Mucosa of descending colon (tissue), 3 donors: ENCODE measurements around the gene NPFFR2. TPM values are rescaled to one million over a fixed set of nuclear protein-coding genes. Genes with fewer than 3 reads are reported as not detected.

ENCODE experiments used
- ATAC-seq: fragments of 200-7000 bp; cut with Tn5 transposase; one replicate; pipeline ENCODE4 v1.9.1; 2020; ENCODE audit warnings: mild to moderate bottlenecking, moderate library complexity
- DNase-seq, 3 donors: peaks; one replicate each; pipeline ENCODE4 v3.0.0-alpha.2; 2020
- H3K36me3 ChIP-seq: fragments of 200-600 bp; one replicate; pipeline ENCODE4 v1.8.0; 2021; ENCODE audit warnings: low read depth, mild to moderate bottlenecking
- H3K4me1 ChIP-seq: fragments of 200-600 bp; one replicate; pipeline ENCODE4 v1.8.0; 2021; ENCODE audit warnings: low read depth, mild to moderate bottlenecking
- H3K4me3 ChIP-seq: fragments of 200-600 bp; one replicate; pipeline ENCODE4 v1.8.0; 2021; ENCODE audit warnings: mild to moderate bottlenecking
- H3K9me3 ChIP-seq: fragments of 200-600 bp; one replicate; pipeline ENCODE4 v1.8.0; 2021; ENCODE audit warnings: mild to moderate bottlenecking
- intact Hi-C, 2 donors: fragments of 100-400 bp; cut with DNase I in 1 of 2; cut with micrococcal nuclease in 1 of 2; formaldehyde crosslinking; loops; one replicate each; pipeline versions ENCODE4 v1.11.0 to v1.11.1; 2022; cut with DNase I, micrococcal nuclease
- total RNA-seq, 3 donors: library from RNA; stranded (reverse); fragmentation: NEBNext Ultra II Directional in 2 of 3; extraction: Animal tissue kit (Norgen Biotek cat#: 25700) in 2 of 3; gene quantifications; one replicate each; pipeline versions ENCODE4 v1.2.1 to v1.2.4, GENCODE V29; 2021 to 2023
- TF ChIP-seq, protein P1 (sequence below): fragments of 200-600 bp; IDR thresholded peaks from one replicate; pipeline ENCODE4 v1.8.0; 2022; ENCODE audit warnings: antibody characterized with exemption, mild to moderate bottlenecking
- donor health status: DM: no; HTN: no; CAD: no; lungs with moderate emphysema.
- donor health status: DM: no; HTN: no; CAD: no.
- donor health status: DM: no; HTN: yes; CAD: no.

The NPFFR2 gene
- total RNA-seq, 3 donors from 2014 or later = not detected

DNA sequence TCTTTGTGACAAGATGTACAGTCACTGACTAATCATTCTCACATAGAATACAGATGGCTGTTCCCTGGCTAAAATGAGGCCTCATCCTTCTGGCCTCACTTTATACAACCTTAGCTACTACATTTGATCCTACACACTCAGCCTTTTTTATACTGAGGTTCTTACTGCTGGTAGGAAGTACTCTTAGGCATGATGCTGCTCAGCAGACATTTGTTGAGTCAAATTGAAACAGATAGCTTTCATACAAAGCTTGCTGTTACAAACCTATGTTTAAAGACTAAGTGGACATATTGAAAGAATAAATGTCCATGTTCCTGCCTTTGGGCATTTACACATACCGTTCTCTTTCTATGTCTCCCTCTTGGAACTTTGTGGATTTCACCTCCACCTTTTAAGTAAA, 154.9 kb downstream of the NPFFR2 start:
- TF ChIP-seq, protein P1, sequence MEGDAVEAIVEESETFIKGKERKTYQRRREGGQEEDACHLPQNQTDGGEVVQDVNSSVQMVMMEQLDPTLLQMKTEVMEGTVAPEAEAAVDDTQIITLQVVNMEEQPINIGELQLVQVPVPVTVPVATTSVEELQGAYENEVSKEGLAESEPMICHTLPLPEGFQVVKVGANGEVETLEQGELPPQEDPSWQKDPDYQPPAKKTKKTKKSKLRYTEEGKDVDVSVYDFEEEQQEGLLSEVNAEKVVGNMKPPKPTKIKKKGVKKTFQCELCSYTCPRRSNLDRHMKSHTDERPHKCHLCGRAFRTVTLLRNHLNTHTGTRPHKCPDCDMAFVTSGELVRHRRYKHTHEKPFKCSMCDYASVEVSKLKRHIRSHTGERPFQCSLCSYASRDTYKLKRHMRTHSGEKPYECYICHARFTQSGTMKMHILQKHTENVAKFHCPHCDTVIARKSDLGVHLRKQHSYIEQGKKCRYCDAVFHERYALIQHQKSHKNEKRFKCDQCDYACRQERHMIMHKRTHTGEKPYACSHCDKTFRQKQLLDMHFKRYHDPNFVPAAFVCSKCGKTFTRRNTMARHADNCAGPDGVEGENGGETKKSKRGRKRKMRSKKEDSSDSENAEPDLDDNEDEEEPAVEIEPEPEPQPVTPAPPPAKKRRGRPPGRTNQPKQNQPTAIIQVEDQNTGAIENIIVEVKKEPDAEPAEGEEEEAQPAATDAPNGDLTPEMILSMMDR = no peak
- ATAC-seq (no peak), DNase-seq (no peak)
- no peaks in the 10 kb centered on the region for H3K4me1 ChIP-seq
- intact Hi-C loops = no loop called here
- H3K4me3 ChIP-seq = no peak overlapping the region
- no peaks in the 10 kb centered on the region for H3K36me3 ChIP-seq
- H3K9me3 ChIP-seq = no peaks in the 10 kb centered on the region

DNA sequence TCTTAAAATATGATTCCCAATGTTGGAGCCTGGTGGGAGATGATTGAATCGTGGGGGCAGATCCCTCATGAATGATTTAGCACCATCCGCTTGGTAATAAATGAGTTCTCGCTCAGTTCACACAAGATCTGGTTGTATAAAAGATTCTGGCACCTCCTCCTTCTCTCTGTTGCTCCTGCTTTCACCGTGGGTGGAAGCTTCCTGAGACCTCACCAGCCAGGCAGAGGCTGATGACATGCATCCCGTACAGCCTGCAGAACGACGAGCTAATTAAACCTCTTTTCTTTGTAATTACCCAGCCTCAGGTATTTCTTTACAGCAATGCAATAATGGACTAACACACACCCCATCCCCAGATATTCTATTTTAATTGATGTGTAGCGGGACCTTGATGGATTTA, 162.2 kb downstream of the NPFFR2 start:
- intact Hi-C loops = no loop called here
- Histone ChIP-seq H3K4me3 (no peak overlapping the region), H3K36me3 (no peaks in the 10 kb centered on the region), H3K4me1 (no peaks in the 10 kb centered on the region), H3K9me3 (no peaks in the 10 kb centered on the region)
- TF ChIP-seq, protein P1 = no peak
- DNase-seq = no peak
- ATAC-seq = no peak

DNA sequence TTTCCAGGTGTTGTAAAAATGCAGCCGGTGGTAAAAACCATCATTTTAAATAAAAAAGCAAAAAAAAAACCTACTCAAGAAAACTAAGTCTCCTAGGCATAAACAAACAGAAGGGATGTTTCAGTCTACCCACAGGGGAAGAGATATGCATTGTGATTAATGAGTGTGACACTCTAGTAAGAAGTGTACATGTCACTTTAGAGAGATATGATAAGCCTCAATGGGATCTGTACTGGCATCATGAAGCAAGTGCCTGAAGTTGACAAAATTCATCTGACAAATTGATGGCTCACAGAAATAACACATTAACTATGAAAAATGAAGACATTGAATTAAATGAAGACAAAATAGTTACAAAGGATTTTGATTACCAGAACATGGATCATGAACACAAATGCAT, 162.7 kb downstream of the NPFFR2 start:
- no peaks in the 10 kb centered on the region for H3K36me3 ChIP-seq
- no peaks in the 10 kb centered on the region for H3K9me3 ChIP-seq
- intact Hi-C loops = no loop called here
- TF ChIP-seq, protein P1 = no peak
- no peaks in the 10 kb centered on the region for H3K4me1 ChIP-seq
- ATAC-seq (no peak), DNase-seq (no peak)
- no peak overlapping the region for H3K4me3 ChIP-seq

Other genes starting within 250 kb of the NPFFR2 start
- gene GC, start 247.9 kb upstream of the NPFFR2 start, total RNA-seq = under 1 TPM in 1 of 3 donors, not detected in 2; 0.29 TPM